Activated CD4-positive, CD25-positive, alpha-beta regulatory T cell treated with anti-CD3 and anti-CD28 coated beads, Interleukin-2, amount 50 U/mL, for 72 hours (primary cell): ENCODE results near the gene ITIH2.
"Not testable (repeated sequence)": the region's sequence is repeated elsewhere in the genome, so short reads cannot be mapped to it uniquely, and the experiment has no call there.

Experiments used
- DNase-seq: peaks from one replicate; pipeline ENCODE4 v3.0.0; 2021

The ITIH2 gene

DNA sequence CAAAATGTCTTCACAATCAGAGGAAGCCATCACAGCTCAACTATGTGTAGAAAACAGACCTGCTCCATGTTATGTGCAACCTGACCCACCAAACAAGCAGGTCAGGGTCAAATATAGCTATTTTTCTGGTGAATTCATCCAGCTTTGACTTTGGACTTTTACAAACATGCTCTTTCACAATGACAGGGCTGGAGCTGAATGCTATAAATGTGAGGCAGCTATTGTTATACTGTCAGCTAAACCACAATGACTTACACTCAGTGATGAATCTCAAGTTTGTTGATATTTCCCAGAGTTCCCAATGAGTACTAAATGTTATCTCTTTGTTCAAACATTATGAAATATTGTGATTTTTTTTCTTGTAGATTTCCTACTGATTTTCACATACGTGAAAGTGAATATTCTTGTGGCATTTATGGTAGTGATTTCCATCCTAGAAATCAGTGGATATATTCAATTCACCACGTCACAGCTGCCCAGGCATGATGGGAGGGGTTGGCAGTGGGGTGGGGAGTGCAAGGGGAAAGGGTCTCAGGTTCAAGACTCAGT lies 2.5 kb upstream of the ITIH2 start:
- no peak for DNase-seq

DNA sequence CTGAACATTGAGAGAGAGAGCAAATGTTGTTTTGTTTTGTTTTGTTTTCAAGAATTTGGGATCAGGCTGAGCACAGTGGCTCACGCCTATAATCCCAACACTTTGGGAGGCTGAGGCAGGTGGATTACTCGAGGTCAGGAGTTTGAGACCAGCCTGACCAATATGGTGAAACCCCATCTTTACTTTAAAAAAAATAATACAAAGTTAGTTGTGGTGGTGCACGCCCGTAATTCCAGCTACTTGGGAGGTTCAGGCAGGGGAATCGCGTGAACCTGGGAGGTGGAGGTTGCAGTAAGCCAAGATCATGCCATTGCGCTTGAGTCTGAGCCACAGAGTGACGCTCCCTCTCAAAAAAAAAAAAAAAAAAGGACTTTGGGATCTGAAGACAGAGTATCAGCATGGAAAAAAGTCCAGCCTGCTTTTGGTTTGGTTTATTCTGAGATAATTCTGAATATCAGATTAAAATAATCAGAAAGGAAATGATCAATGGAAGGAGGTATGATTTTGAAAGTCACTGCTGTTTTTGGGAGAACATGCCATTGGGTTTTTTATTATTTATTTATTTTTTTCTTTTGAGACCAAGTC lies 1.9 kb upstream of the ITIH2 start:
- no peak for DNase-seq

DNA sequence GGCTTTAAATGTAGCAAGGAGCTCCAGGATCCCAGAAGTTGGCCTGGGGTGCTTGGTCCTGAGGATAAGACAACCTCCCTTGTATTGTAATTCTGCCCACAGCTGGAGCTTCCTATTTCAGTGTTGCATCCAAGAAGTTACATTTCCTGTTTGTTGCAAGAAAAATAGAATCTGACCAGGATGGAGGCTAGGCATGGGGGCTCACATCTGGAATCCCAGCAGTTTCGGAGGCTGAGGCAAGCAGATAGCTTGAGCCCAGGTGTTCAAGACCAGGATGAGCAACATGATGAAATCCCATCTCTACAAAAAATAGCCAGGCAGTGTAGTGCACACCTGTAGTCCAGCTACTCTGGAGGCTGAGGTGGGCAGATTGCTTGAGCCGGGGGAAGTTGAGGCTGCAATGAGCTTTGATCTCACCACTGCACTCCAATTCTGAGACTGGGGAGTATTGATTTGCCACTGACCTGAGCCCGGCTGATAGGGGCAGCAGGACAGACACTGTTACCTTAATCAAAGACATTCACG lies 766 bp upstream of the ITIH2 start:
- DNase-seq = no peak

DNA sequence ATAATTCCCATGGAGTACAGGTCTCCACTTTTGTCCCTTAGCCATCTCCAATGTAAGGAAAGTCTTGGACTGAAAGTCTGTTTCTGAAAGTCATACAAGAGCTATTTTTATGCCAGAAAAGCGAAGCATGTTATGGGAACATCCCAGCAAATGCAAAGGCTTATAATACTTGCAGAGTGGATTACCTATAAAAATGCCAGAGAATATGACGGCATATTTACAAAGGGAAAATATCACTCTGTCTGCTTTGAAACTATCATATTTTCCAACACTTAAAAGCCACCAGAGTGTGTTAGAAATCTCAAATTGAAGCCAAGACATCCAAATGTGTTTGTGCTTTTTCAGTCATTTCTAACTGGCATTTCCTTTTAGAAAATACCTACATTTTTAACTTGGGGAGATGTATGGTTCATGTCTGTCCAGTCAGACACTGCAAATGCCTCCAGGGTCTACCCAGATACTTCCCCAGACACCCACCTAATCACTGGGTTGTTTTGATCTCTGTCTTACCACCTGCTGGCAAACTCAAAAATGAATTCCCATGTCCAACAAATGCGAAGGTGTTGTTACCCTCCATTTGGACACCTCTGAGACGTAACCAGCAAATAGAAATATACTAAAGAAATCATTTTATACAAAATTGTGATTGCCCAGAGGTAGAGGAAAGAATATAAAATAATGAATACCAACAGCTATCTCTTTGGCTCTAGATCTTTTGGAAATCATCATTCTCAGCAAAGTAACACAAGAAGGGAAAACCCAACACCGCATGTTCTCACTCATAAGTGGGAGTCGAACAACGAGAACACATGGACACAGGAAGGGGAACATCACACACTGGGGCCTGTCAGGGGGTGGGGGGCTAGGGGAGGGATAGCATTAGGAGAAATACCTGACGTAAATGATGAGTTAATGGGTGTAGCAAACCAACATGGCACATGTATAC lies 1.2 kb downstream of the ITIH2 start:
- no peak for DNase-seq

DNA sequence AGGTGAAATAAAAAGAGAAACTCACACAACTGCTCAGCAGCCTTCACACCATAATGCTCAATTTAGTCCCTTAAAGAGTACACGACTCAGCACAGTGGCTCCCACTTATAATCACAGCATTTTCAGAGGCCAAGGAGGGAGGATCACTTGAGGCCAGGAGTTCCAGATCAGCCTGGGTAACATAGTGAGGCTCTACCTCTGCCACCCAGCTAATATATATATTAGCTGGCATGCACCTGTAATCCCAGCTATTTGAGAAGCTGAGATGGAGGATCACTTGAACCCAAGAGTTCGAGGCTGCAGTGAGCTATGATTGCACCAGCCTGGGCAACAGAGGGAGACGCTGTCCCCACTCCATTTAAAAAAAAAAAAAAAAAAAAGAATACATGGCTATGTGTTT lies 2.2 kb downstream of the ITIH2 start:
- no peak for DNase-seq

DNA sequence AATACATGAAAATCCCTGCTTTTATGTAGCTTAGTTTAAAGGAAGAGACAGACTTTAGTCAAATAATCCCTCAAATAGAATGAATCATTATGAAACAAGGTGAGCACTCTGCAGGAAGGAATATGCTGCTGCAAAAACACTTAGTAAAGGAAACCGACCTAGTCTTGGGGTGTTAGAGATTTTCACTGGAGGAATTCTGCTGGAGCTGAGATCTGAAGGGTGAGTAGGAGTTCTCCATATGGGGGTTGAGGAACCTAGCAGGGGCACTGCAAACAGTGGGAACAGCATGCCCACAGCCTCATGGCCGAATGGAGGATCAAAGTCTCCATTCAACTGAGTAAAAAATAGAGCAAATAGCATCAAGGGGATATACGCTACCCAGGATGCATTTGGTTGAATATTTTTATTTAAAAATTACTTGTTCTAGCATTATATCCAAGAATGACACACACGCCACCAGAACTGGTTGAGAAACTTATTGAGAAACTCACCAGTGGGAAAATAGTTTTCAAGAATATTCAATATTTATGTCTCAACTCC lies 3.5 kb downstream of the ITIH2 start:
- DNase-seq = no peak

DNA sequence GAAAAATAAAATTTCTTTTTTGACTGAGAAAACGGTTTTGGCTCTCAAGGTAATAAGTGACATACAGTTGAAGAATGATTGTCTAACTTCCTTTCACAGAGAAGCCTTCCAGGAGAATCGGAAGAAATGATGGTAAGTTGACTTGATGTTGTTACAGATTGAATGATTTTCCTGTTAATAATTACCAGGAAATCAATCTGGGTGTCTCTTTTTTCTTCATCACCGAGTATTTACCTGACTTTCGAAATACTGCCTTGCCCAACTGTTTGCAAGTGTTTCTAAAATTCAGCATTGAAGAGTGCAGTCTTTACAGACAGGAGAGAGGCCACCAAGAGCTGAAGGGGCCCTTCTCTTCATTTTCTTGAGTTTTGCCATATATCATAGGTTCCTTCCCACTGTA lies 4.0 kb downstream of the ITIH2 start:
- DNase-seq = no peak

DNA sequence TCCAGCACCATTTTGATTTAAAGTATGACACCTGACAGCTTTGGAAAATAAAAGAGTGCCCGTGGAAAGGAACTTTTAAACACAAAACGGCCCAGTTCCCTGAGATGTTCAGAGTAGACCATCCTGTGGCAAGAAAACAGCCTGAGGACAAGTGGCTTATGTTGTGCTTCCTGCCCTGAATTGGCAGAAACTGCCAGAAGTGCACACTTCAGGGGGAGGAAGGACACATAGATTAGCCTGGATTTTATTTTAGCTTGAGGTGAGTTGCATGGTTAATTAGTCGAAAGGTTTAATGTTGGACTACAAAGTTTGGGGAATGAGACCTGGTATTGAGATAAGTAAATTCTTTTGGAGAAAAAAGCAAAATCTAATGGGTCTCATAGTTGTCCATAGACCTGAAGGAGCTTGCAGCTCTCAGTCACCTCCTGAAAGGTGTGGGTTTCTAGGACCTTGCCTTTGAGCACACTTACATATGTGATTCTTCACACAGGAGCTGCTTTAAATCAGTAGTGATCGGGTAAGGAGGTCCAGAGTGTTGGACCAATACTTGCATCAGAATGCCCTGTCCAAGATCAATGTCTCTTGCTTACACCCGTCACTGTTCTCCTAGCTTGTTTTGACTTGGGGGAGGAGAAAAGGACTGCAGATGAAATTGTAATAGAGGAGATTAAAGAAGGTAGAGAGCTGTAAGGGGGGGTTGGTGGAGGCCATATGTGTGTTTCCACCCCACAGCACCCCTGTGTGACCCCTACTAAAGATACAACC lies 4.9 kb downstream of the ITIH2 start:
- DNase-seq = no peak

DNA sequence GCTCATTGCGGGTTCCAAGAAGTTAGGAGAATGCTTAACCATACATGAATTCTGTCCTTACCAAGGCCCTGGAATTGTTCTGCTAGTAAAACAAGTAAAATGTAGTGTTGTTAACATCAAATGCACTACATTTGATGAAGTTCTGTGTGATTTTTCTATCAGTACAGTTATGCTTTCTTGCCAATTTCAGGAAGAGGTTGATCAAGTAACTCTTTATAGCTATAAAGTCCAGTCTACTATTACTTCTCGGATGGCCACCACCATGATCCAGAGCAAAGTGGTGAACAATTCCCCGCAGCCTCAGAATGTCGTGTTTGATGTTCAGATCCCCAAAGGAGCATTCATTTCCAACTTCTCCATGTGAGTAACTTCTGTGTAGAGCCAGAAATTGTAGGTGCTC lies 5.7 kb downstream of the ITIH2 start:
- DNase-seq = no peak

DNA sequence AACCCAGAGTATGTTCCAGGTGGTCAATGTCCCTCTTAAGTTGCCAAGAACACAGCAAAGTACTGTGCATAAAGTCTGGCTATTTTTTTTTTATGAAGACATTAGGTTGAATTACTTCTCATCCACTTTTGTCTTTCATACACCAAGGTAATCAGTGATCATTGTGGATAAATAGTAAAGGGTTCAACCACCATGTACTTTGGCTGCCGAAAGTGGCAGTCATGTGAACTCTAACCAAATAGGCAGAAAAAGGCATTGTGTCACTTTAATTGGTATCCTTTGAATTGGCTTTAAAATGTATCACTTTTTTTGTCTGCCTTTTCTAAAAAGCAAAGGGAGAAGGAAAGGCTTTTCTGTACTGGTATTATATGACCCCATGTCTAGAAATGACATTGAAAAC lies 7.3 kb downstream of the ITIH2 start:
- DNase-seq = no peak

DNA sequence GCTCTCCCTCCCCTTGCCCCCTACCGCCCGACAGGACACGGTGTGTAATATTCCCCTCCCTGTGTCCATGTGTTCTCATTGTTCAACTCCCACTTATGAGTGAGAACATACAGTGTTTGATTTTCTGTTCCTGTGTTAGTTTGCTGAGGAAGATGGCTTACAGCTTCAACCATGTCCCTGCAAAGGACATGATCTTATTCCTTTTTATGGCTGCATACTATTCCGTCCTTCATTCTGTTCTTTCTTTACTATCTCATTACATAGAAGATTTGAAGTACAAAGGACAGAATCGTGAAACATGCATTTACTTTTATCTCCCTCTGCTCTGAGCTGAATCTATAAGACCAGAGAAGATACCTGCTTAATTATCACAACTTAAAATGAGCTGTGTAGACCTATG lies 8.0 kb downstream of the ITIH2 start:
- not testable (repeated sequence) for DNase-seq

DNA sequence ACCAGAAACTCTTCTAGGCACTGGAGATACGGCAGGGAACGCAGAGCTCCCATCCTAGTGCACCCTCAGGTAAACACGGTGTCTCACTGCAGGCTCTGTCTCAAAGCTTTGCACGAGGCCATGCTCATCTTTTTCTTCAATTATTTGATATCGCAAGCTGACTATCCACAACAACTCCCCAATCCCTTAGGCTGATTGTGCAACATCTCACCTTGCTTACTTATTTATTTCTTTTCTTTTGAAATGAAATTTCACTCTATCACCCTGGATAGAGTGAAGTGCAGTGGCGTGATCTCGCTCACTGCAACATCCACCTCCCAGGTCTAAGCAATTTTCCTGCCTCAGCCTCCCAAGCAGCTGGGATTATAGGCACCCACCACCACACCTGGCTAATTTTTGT lies 12.4 kb downstream of the ITIH2 start:
- DNase-seq = no peak

DNA sequence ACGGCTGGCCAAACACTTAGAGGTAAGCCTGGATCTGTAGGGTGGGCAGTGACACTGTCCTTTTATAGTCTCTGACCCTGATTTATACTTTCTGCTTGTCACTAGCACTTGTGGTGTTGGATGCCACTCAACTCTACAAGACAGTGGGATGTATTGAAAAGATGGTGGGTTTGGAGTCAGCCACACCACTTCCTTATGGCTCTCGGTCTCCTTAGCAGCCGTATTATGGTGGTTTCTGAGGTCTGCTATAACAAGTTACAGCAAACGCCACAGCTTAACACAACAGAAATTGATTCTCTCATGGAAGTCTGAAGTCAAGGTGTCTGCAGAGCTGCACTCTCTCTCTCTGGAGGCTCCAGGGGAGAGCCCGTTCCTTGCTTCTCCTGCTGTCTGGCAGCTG lies 14.7 kb downstream of the ITIH2 start:
- no peak for DNase-seq

DNA sequence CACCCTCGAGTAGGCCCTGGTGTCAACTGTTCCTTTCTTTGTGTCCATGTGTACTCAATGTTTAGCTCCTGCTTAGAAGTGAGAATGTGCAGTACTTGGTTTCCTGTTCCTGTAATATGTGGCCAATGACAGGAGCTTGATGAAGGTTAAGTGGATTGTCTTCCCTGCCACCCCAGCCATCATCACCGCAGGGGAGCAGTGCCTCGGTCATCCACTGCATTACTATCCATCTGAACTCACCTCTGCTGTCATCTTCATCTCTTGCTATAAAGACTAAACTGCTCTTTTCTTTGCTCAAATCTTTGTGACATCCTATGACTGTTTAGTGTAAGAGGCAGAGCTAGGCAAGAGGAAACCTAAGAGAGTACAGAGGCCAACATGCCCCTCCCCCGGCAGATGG lies 15.6 kb downstream of the ITIH2 start:
- no peak for DNase-seq

DNA sequence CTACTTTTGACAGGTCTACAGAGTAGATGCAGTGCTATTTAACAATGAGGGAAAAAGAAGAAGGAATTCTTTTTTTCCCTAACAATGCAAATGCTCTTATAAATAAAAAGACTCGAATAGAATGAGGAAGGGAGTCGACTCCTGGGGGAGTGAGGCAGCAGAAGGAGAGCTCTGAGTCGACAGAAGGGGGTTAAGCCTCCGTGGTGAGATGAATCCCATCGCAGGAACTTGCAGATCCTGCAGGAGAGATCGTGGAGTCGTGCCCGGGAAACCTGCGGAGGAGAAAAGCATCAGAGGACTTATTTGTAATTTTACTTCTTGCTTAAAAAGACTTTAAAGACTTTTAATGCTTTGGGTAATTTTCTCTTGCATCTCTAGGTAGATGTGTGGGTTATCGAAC lies 17.4 kb downstream of the ITIH2 start:
- no peak for DNase-seq

DNA sequence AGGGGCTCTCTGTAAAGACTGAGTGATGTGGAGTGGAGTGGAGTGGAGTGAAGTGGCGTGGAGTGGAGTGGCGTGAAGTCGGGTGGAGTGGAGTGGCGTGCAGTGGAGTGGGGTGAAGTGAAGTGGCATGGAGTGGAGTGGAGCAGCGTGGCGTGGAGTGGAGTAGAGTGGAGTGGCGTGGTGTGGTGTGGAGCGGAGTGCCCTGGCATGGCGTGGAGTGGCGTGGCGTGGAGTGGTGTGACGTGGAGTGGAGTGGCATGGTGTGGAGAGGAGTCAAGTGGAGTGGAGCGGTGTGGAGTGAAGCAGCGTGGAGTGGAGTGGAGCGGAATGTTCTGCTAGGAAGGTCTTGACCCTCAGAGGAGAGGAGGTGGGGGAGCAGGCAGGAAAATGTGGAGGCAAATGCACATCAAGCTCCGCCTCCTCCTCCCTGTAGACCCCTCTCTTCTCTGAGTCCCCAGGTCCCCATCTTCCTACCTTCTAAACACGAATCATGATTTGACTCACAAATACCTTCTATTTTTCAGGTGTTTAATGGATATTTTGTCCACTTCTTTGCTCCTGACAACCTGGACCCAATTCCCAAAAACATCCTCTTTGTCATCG lies 19.9 kb downstream of the ITIH2 start:
- no peak for DNase-seq

DNA sequence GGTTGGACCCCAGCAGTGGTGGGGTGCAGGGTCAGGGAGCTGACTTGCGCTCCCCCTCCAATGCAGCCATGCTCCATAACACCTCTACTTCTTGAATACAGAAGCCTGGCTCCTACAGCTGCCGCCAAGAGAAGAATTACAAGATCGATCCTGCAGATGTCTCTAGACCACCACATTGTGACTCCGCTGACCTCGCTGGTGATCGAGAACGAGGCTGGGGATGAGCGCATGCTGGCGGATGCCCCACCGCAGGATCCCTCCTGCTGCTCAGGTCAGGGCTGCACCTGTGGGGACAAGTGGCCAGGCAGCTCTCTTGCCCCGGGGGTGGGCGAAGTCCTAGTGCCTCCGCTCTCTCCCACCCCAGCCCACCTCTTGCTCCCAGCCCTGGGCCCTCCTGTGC lies 31.7 kb downstream of the ITIH2 start:
- DNase-seq = no peak

DNA sequence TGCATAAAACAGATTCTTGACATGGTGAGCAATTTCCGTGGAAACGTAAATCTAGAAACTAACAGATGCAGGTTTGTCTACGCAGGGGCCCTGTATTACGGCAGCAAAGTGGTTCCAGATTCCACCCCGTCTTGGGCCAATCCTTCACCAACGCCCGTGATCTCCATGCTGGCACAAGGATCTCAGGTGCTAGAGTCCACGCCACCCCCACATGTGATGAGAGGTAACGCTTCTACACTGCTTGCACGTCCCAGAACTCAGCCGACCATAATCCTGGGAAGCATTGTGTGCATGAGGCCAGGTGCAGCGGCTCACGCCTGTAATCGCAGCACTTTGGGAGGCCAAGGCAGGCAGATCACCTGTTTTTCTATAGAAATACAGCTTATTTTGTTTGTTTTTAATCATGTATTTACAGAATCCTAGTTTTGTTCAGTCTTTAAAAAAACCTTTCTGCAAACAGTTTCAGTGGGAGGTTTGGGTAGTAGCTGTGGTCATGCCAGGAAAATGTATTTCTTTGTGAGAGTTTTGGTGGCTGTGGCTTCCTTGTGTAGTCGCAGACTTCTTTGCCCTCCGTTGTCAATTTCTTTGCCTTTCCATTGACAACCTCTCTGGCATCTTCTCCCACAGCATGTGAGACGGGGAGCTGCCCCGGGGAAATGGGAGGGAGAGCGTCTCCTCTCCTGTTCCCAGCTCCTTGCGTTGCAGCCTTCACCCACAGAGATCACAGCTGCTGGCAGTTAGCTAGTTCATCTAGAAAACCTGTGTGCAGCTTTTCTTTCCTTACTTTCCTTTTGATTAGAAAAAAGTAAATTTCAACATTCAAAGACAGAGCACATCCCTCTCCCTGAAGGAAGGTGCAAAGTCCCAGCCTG lies 35.7 kb downstream of the ITIH2 start:
- DNase-seq = no peak

DNA sequence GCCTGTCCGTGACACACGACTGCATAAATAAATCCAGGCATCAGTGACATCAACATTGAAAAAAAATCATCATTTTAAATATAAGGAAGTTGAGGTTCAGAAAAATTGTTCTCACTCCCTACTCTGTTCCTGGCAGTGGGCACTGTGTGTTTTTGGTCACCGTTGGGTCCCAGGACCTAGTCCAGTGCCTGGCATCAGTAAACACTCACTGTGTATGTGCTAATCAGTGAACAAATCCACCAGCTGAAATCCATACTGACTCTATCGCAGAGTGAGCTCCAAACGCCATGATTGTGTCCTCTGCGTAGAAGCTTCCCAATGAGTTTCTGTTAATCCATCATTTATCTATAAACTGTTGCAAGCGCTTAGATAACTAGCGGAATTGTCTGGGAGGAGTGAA lies 41.2 kb downstream of the ITIH2 start:
- DNase-seq = no peak

DNA sequence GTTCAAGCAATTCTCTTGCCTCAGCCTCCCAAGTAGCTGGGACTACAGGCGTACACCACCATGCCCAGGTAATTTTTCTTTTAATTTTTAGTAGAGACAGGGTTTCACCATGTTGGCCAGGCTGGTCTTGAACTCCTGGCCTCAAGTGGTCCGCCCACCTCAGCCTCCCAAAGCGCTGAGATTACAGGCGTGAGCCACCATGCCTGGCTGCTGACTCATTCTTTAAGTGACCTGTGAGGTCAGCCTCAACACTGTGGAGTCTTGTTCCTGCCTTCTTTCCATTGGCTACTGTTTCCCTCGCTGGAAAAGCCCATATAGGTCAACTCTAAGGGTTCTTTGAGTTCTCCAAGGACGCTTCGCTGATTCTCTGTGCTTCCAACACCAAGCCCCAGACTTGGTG lies 45.5 kb downstream of the ITIH2 start:
- DNase-seq = not testable (repeated sequence)

DNA sequence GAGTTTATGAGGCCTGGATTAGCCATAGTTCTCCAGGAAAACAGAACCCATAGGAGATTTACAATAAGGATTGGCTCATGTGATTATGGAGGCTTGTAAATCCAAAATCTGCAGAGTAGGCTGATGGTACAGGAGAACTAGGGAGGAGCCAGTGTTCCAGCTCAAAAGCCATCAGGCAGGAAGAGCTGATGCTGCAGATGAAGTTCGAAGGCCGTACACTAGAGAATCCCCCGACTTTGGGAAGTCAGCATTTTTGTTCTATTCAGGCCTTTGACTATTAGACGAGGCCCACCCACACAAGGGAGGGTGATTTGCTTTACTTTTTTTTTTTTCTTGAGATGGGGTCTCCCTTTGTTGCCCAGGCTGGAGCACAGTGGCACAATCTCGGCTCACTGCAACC lies 47.1 kb downstream of the ITIH2 start:
- no peak for DNase-seq

DNA sequence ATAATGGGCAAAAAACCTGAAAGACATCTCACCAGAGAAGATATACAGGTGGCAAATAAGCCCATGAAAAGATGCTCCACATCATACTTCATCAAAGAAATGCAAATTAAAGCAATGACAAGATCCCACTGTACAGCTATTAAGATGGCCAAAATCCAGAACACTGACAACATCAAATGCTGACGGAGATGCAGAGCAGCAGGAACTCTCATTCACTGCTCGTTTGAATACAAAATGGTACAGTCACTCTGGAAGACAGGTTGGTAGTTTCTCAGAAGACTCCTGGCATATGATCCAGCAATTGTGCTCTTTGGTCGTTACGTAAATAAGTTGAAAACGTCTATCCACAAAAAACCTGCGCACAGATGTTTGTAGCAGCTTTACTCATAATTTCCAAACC lies 49.1 kb downstream of the ITIH2 start:
- DNase-seq = no peak
